ENCODE results near the gene RTKN.
"Not testable (repeated sequence)": the region's sequence is repeated elsewhere in the genome, so short reads cannot be mapped to it uniquely, and the experiment has no call there.

Gene RTKN

DNA sequence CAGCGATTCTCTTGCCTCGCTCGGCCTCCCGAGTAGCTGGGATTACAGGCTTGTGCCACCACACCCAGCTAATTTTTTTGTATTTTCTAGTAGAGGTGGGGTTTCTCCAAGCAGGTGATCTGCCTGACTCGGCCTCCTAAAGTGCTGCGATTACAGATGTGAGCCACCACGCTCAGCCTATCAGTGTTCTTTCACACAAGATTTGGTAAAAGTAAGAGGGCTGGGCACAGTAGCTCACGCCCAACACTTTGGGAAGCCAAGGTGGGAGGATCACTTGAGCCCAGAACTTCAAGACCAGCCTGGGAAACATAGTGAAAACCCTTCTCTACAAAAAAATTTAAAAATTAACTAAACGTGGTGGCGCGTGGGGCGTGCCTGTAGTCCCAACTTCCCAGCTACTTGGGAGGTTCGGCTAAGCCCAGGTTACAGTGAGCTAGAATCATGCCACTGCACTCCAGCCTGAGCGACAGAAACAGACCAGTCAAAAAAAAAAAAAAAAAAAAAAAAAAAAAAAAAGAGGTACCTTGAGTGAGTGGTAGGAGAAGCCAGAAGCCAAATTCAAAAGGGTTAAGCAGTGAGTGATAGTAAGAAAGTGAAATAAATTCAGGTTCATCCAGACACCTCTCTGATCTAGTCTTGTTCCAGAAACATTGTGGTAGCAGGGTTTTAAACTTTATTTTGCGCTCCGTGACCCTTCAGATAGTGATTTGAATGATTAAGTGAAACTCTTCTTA lies 29.8 kb upstream of the RTKN start:
- TF ChIP-seq, protein P1, sequence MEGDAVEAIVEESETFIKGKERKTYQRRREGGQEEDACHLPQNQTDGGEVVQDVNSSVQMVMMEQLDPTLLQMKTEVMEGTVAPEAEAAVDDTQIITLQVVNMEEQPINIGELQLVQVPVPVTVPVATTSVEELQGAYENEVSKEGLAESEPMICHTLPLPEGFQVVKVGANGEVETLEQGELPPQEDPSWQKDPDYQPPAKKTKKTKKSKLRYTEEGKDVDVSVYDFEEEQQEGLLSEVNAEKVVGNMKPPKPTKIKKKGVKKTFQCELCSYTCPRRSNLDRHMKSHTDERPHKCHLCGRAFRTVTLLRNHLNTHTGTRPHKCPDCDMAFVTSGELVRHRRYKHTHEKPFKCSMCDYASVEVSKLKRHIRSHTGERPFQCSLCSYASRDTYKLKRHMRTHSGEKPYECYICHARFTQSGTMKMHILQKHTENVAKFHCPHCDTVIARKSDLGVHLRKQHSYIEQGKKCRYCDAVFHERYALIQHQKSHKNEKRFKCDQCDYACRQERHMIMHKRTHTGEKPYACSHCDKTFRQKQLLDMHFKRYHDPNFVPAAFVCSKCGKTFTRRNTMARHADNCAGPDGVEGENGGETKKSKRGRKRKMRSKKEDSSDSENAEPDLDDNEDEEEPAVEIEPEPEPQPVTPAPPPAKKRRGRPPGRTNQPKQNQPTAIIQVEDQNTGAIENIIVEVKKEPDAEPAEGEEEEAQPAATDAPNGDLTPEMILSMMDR (IDR thresholded peaks at IDR 0.05; ENCODE audit: low read depth, low read length): no peak
- peak overlapping the region; percentile 74 for H3K4me3 ChIP-seq (ENCODE audit: low read depth, low read length)

- not testable (repeated sequence) for H3K4me3 ChIP-seq (ENCODE audit: low read depth, low read length)
Observed at GRCh38 chr2:74470742-74471141, 29.0 kb upstream of the RTKN start.

GRCh38 chr2:74464406-74464805 lies 22.7 kb upstream of the RTKN start:
- TF ChIP-seq, protein P1 (IDR thresholded peaks at IDR 0.05; ENCODE audit: low read depth, low read length): no peak
- H3K4me3 ChIP-seq (ENCODE audit: low read depth, low read length): peak overlapping the region; percentile 88

GRCh38 chr2:74462786-74463105 lies 21.0 kb upstream of the RTKN start:
- no peak overlapping the region for H3K4me3 ChIP-seq (ENCODE audit: low read depth, low read length)
- TF ChIP-seq, protein P1 (IDR thresholded peaks at IDR 0.05; ENCODE audit: low read depth, low read length): no peak

DNA sequence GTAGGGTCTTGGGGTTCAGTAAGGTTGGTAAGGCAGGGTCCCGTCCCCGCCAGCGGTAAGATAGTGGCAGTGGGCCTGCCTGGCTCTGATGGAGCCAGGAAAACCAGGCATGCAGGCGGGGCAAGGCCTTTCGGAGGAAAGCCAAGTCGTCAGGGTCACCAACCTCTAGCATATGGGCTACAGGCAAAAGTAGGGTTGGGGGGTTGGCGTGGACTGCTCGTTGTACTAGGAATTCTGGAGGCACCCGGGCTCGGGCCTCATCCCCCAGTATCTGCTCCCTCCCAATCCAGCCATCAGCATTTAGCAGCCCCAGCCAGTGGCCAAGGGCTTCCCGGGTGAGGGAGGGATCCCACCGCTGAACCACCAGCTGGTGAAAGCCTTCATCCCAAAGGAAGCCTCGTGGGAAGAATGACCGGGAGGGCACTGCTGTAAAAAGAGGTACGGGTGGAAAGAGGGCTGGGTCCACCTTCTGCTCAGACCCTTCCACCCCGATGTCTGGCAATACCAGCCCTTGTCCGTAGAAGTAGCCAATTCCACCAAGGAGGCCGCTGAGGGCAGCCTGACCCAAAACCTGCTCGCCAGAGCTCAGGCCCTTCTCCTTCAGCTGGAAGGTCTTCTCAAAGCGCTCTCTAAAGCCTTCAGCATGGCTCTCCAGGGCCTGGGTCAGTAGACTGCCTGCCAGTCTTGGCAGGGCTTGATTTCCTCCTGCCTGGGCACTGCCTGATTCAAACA lies 20.5 kb upstream of the RTKN start:
- TF ChIP-seq, protein P1 (IDR thresholded peaks at IDR 0.05; ENCODE audit: low read depth, low read length): no peak
- no peak overlapping the region for H3K4me3 ChIP-seq (ENCODE audit: low read depth, low read length)

GRCh38 chr2:74461187-74462053 lies 19.7 kb upstream of the RTKN start:
- TF ChIP-seq, protein P1 (IDR thresholded peaks at IDR 0.05; ENCODE audit: low read depth, low read length): no peak

DNA sequence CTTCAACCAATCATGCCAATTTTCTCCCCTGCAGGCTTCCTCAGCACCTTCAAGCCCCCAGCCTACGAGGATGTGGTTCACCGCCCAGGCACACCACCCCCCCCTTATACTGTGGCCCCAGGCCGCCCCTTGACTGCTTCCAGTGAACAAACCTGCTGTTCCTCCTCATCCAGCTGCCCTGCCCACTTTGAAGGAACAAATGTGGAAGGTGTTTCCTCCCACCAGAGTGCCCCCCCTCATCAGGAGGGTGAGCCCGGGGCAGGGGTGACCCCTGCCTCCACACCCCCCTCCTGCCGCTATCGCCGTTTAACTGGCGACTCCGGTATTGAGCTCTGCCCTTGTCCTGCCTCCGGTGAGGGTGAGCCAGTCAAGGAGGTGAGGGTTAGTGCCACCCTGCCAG lies 18.4 kb upstream of the RTKN start:
- not testable (repeated sequence) for H3K4me3 ChIP-seq (ENCODE audit: low read depth, low read length)

More at GRCh38 chr2:74461187-74462053, 19.7 kb upstream of the RTKN start:
- H3K4me3 ChIP-seq (ENCODE audit: low read depth, low read length): no peak overlapping the region

DNA sequence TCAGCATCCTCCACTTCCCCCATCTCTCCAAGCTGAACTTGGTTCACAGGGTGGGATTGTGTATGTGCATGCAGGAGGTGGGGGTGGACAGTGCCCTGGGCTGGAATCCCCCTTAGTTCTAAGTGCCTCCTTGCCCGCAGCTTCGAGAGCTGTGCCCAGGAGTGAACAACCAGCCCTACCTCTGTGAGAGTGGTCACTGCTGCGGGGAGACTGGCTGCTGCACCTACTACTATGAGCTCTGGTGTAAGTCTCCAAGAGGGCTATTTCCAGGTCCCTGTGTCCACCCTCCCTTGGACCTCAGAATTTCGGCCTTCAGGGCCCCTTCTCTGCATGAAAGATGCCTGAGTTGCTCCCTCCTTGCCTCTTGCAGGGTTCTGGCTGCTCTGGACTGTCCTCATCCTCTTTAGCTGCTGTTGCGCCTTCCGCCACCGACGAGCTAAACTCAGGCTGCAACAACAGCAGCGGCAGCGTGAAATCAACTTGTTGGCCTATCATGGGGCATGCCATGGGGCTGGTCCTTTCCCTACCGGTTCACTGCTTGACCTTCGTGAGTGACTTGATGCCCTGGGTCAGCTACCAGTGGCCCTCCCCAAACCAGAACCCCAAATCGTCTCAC lies 17.9 kb upstream of the RTKN start:
- peak overlapping the region; percentile 79 for H3K4me3 ChIP-seq (ENCODE audit: low read depth, low read length)

Data from WI38 (cell line).